ENCODE data around the gene RPUSD3.

- TF ChIP-seq CTCF (IDR thresholded peaks at IDR 0.05) (no peak), POLR2AphosphoS5 (IDR thresholded peaks at IDR 0.05) (no peak), POLR2A (IDR thresholded peaks at IDR 0.05) (no peak)
Measured at GRCh38 chr3:9806137-9806536, 37.7 kb downstream of the RPUSD3 start.

All from transverse colon (tissue), 4 donors.